Left ventricle myocardium inferior (tissue), 1 donor: ENCODE results near the gene SLC16A10. TPM values are rescaled to one million over a fixed set of nuclear protein-coding genes. Genes with fewer than 3 reads are reported as not detected.

Source experiments
- DNase-seq: peaks from one replicate; pipeline ENCODE4 v3.0.0-alpha.2; 2020
- H3K27ac ChIP-seq: fragments of 200-600 bp; replicated peaks from 2 replicates; pipeline ENCODE4 v1.8.0; 2021
- H3K27me3 ChIP-seq: fragments of 200-600 bp; 2 replicates; pipeline ENCODE4 v1.8.0; 2021; ENCODE audit warnings: low read depth
- H3K36me3 ChIP-seq: fragments of 200-600 bp; 2 replicates; pipeline ENCODE4 v1.8.0; 2021
- H3K4me1 ChIP-seq: fragments of 200-600 bp; 2 replicates; pipeline ENCODE4 v1.8.0; 2021
- H3K4me3 ChIP-seq: fragments of 200-600 bp; 2 replicates; pipeline ENCODE4 v1.8.0; 2021; ENCODE audit warnings: mild to moderate bottlenecking, moderate library complexity
- H3K9me3 ChIP-seq: fragments of 200-600 bp; replicated peaks from 2 replicates; pipeline ENCODE4 v1.8.0; 2021
- CTCF ChIP-seq: fragments of 200-600 bp; IDR thresholded peaks from 2 replicates; pipeline ENCODE4 v1.8.0; 2021; ENCODE audit warnings: antibody characterized with exemption, mild to moderate bottlenecking, borderline replicate concordance
- intact Hi-C: fragments of 100-400 bp; cut with micrococcal nuclease; formaldehyde crosslinking; loops from one replicate; pipeline ENCODE4 v1.11.0; 2022
- total RNA-seq: library from RNA; stranded (reverse); fragmentation: NEBNext Ultra II Directional; extraction: Animal tissue kit (Norgen Biotek cat#: 25700); gene quantifications from one replicate; pipeline ENCODE4 v1.2.1, GENCODE V29; 2021
- donor health status: DM: no; HTN: yes; CAD: no; lungs with severe emphysema.

Gene SLC16A10
- total RNA-seq, 1 donor from 2014 or later = 4.5 TPM

GRCh38 chr6:111101987-111102386 lies 14.7 kb downstream of the SLC16A10 start:
- TF ChIP-seq CTCF = no peak
- no peak for DNase-seq
- intact Hi-C loops = no loop called here
- H3K27ac ChIP-seq = no peak overlapping the region
- no peaks in the 10 kb centered on the region for H3K36me3 ChIP-seq
- peaks cover 5% of the 10 kb centered on the region for H3K27me3 ChIP-seq
- peaks cover 2% of the 10 kb centered on the region for H3K9me3 ChIP-seq
- no peak overlapping the region for H3K4me3 ChIP-seq
- H3K4me1 ChIP-seq = peaks cover 17% of the 10 kb centered on the region

GRCh38 chr6:111105578-111105977 lies 18.3 kb downstream of the SLC16A10 start:
- DNase-seq = peak; percentile 84
- Histone ChIP-seq H3K36me3 (no peaks in the 10 kb centered on the region), H3K27me3 (peaks cover under 1% of the 10 kb centered on the region), H3K27ac (peak overlapping the region; percentile 60), H3K4me3 (no peak overlapping the region), H3K4me1 (peaks cover 17% of the 10 kb centered on the region), H3K9me3 (peaks cover 14% of the 10 kb centered on the region)
- TF ChIP-seq CTCF = peak; percentile 38
- intact Hi-C loops = no loop called here

GRCh38 chr6:111107589-111107988 lies 20.3 kb downstream of the SLC16A10 start:
- no peak for TF ChIP-seq CTCF
- no peak for DNase-seq
- H3K36me3 ChIP-seq = no peaks in the 10 kb centered on the region
- H3K27ac ChIP-seq = no peak overlapping the region
- no peaks in the 10 kb centered on the region for H3K27me3 ChIP-seq
- intact Hi-C loops = no loop called here
- peaks cover 14% of the 10 kb centered on the region for H3K9me3 ChIP-seq
- peaks cover 17% of the 10 kb centered on the region for H3K4me1 ChIP-seq
- H3K4me3 ChIP-seq = no peak overlapping the region

- H3K4me1 ChIP-seq = peaks cover 31% of the 10 kb centered on the region
- no peak overlapping the region for H3K27ac ChIP-seq
- no peak for TF ChIP-seq CTCF
- no peaks in the 10 kb centered on the region for H3K27me3 ChIP-seq
- no peak for DNase-seq
- H3K4me3 ChIP-seq = no peak overlapping the region
- H3K36me3 ChIP-seq = no peaks in the 10 kb centered on the region
- intact Hi-C loops = no loop called here
- peaks cover 14% of the 10 kb centered on the region for H3K9me3 ChIP-seq
These were observed 22.7 kb downstream of the SLC16A10 start for GRCh38 chr6:111110036-111110435.

GRCh38 chr6:111113336-111114086 lies 26.2 kb downstream of the SLC16A10 start:
- Histone ChIP-seq H3K36me3 (no peaks in the 10 kb centered on the region), H3K27ac (peak overlapping the region; percentile 77), H3K27me3 (no peaks in the 10 kb centered on the region), H3K9me3 (no peaks in the 10 kb centered on the region), H3K4me3 (no peak overlapping the region), H3K4me1 (peaks cover 28% of the 10 kb centered on the region)
- intact Hi-C loops = no loop called here
- TF ChIP-seq CTCF = no peak
- DNase-seq = peak; percentile 36
